Measurements from ENCODE around the gene MLYCD. TPM values are rescaled to one million over a fixed set of nuclear protein-coding genes. Genes with fewer than 3 reads are reported as not detected.

The MLYCD gene
- polyA plus RNA-seq, 1 experiment, result 2.6 TPM

DNA sequence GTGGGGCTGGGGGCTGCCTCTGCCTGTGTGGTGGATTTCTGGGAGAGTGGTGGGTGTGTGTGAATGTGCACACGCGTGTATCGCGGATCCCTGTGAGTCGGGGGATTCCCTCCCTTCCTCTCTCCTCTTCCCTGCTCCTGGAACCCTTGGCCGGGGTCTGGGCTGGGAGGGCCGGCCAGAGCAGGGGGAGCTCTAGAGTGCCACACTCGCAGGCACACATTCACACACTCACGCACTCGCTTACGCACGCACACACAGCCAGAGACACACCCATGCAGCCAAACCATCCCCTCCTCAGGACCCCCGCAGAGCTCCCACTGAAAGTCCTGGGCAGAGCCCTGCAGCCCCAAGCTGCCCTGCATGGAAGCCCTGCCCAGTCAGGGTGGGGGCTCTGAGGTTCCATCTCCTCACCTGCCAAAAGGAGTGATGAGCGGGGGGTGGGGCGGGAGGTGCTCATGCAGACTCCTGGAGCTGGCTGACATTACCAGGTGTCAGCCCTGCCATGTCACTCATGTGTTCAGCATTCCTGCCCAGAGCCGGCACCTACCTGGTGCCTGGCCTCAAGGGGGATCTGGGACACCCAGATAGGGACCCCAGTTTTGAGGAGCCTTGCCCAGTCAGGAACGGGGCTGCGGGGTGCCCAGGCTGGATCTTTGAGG, 71.0 kb downstream of the MLYCD start:
- no peak for DNase-seq (ENCODE audit: low read depth)
- peaks cover 11% of the 10 kb centered on the region for H3K27me3 ChIP-seq (ENCODE audit: control insufficient read depth, insufficient read depth, low read length)
- CTCF ChIA-PET, result interaction anchor here (1.0 to 2.4 kb wide), 6 partner anchors 13 to 96 kb away, joined by 3 to 11 read pairs (median 5); no protein-coding TSS in a partner anchor
- no peak overlapping the region for H3K4me3 ChIP-seq (ENCODE audit: low read depth, low read length)
- TF ChIP-seq, protein P1, sequence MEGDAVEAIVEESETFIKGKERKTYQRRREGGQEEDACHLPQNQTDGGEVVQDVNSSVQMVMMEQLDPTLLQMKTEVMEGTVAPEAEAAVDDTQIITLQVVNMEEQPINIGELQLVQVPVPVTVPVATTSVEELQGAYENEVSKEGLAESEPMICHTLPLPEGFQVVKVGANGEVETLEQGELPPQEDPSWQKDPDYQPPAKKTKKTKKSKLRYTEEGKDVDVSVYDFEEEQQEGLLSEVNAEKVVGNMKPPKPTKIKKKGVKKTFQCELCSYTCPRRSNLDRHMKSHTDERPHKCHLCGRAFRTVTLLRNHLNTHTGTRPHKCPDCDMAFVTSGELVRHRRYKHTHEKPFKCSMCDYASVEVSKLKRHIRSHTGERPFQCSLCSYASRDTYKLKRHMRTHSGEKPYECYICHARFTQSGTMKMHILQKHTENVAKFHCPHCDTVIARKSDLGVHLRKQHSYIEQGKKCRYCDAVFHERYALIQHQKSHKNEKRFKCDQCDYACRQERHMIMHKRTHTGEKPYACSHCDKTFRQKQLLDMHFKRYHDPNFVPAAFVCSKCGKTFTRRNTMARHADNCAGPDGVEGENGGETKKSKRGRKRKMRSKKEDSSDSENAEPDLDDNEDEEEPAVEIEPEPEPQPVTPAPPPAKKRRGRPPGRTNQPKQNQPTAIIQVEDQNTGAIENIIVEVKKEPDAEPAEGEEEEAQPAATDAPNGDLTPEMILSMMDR (IDR thresholded peaks at IDR 0.05; ENCODE audit: insufficient read depth, low read depth, low read length), result no peak
- POLR2A ChIA-PET, result no interaction called here
- H3K36me3 ChIP-seq (ENCODE audit: control insufficient read depth, insufficient read depth, low read length), result no peaks in the 10 kb centered on the region

DNA sequence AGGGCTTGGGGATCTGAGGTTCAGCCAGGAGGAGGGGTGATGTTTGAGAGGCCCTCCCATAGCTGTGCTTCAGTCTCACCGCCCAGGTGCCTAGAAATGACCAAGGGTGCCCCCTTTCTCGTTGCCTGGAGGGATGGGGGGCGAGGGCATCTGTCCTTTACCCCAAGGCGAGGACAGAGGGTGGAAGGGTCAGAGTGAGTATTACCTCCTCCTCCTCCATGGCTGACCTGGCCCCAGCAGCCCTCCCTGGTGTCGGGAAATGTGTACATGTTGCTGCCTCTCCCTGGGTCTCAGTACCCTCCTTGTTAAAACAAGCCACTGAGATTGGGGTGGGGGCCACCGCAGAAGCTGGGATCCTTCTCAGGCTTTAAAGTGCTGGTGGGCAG, 71.5 kb downstream of the MLYCD start:
- DNase-seq (ENCODE audit: low read depth), result no peak
- POLR2A ChIA-PET, result no interaction called here
- Histone ChIP-seq H3K36me3 (ENCODE audit: control insufficient read depth, insufficient read depth, low read length) (no peaks in the 10 kb centered on the region), H3K27me3 (ENCODE audit: control insufficient read depth, insufficient read depth, low read length) (peaks cover 11% of the 10 kb centered on the region), H3K4me3 (ENCODE audit: low read depth, low read length) (no peak overlapping the region)
- CTCF ChIA-PET, result interaction anchor here (1.0 to 2.4 kb wide), 4 partner anchors 14 to 95 kb away, joined by 3 to 11 read pairs (median 5); no protein-coding TSS in a partner anchor
- TF ChIP-seq, protein P1 (IDR thresholded peaks at IDR 0.05; ENCODE audit: insufficient read depth, low read depth, low read length), result no peak

DNA sequence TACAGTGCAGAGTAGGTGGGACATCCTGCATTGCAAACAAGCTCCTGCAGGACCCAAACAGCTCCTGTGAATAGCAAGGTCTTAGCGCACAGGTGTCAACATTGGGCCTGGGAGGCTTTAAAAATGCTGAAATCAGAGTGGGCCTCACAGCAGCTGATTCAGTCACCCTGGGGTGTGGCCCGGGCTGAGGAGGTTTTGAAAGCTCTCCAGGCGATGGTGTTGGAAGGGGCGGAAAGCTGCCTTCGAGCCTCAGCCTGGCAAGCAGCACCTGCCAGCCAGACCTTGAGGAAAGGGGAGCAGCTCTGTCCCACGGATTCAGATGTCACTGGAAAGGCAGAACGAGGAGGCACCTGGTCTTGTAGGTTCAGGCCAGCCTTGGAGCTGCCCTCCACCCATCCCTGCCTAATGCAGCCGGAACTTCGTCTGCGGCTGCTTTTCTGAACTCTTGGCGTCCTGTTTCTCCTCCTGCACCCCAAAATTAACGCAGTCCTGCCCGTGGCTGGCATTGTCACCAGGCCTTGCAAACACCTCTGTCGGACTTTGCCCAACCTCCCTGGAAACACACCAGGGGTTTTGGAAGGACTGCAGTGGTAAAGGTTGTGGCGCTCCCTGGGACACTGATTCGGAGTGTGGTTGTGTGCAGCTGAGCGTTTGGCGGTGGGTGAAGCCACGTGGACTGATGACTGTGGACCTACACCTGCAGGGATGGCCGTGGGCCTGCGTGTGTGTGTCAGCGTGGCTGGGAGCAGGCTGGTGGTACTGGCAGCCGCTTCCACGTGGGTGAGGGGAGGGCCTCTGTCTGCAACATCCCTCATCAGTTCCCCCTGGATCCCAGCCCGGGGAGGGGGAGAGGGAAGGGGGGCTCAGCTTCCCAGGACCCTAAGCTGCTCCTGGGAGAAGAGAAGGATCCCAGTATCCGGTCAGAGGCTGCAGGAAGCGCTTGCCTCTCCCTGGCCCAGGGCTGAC, 72.5 kb downstream of the MLYCD start:
- CTCF ChIA-PET, result interaction anchor here (1.4 to 2.4 kb wide), 3 partner anchors 15 to 94 kb away, joined by 4 to 11 read pairs (median 6); no protein-coding TSS in a partner anchor
- POLR2A ChIA-PET, result no interaction called here
- H3K36me3 ChIP-seq (ENCODE audit: control insufficient read depth, insufficient read depth, low read length), result no peaks in the 10 kb centered on the region
- H3K4me3 ChIP-seq (ENCODE audit: low read depth, low read length), result no peak overlapping the region
- DNase-seq (ENCODE audit: low read depth), result no peak
- TF ChIP-seq, protein P1 (IDR thresholded peaks at IDR 0.05; ENCODE audit: insufficient read depth, low read depth, low read length), result no peak
- H3K27me3 ChIP-seq (ENCODE audit: control insufficient read depth, insufficient read depth, low read length), result peaks cover 11% of the 10 kb centered on the region

DNA sequence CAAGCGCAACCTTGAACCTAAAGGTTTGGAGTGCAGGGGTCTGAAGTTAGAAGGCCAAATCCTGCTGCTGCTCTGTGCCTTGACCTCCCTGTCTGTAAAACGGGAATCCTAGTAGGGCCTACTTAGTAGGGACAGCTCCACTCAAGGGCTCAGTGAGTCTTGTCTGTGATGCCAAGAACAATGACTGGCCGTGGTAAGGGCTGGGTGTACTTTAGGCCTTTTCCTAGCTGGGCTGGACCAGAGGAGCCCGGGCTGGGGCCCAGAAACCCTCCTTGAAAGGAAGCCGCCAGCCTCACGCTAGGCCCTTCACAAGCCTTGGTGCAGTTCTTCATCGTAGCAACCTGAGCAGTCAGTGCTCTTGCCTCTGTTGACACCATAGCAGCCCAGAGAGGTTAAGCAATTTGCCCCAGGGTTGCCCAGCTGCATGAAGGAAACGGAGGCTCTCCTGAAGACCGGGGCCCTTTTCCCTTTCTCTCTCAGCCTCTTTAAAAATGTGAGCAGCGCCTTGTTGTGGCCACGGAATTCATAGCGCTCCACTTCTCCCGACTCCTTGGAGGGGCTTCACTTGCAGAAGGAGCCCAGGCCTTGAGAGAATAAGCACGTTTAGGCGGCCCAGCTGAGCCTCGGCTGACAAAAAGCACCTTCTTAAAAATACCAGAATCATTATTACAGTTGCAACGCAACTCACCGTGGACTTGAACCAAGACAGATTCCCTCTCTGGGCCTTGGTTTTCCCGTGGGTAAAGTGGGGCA, 73.5 kb downstream of the MLYCD start:
- TF ChIP-seq, protein P1 (IDR thresholded peaks at IDR 0.05; ENCODE audit: insufficient read depth, low read depth, low read length), result no peak
- Histone ChIP-seq H3K4me3 (ENCODE audit: low read depth, low read length) (no peak overlapping the region), H3K27me3 (ENCODE audit: control insufficient read depth, insufficient read depth, low read length) (peaks cover 11% of the 10 kb centered on the region), H3K36me3 (ENCODE audit: control insufficient read depth, insufficient read depth, low read length) (no peaks in the 10 kb centered on the region)
- POLR2A ChIA-PET, result no interaction called here
- CTCF ChIA-PET, result interaction anchor here (1.4 kb wide), 1 partner anchor 93 kb away, joined by 6 read pairs; no protein-coding TSS in a partner anchor
- DNase-seq (ENCODE audit: low read depth), result no peak

All from BJ (cell line).